Endothelial cell of umbilical vein (primary cell): ENCODE results near the gene BCAS3. TPM values are rescaled to one million over a fixed set of nuclear protein-coding genes. Genes with fewer than 3 reads are reported as not detected.
"Not testable (repeated sequence)": the region's sequence is repeated elsewhere in the genome, so short reads cannot be mapped to it uniquely, and the experiment has no call there.

ENCODE experiments used
- BruUV-seq: library from RNA; stranded (reverse); fragments of 400-500 nt; replicated peaks from 2 replicates; lab custom pipeline; 2021; lab: Mats Ljungman, UMichigan
- CTCF ChIA-PET: fragments of 300-600, 350-600 bp; sonication (Branson Sonifier 250); formaldehyde crosslinking; loops from one replicate; lab custom pipeline; 2021; ENCODE audit warnings: antibody characterized with exemption, inconsistent platforms; lab: Charles Lee
- POLR2A ChIA-PET: fragments of 300-600, 350-600 bp; sonication (Branson Sonifier 250); formaldehyde crosslinking; loops from one replicate; lab custom pipeline; 2021; ENCODE audit warnings: antibody characterized with exemption, inconsistent platforms; lab: Charles Lee
- DNase-seq: peaks from one replicate; pipeline ENCODE4 v3.0.0-alpha.2; 2011; ENCODE audit warnings: low read depth, low spot score
- FAIRE-seq: peaks from 2 replicates; lab custom pipeline; 2011; peaks lifted over from hg19 to GRCh38; lab: Jason Lieb, UNC
- H2AFZ ChIP-seq: 2 replicates; pipeline ENCODE4 v1.6.0; 2012; ENCODE audit warnings: low read depth, low read length, control low read depth, inconsistent platforms
- H3K27ac ChIP-seq: 2 replicates; pipeline ENCODE4 v1.5.1; 2011; ENCODE audit warnings: low read depth, mild to moderate bottlenecking, control low read depth, low read length, moderate library complexity; ENCODE audit not compliant: insufficient read depth
- H3K27me3 ChIP-seq, 2 experiments: 2 replicates each; pipeline versions ENCODE4 v1.6.0 to v1.6.1; 2011; ENCODE audit warnings: low read length in 2 of 2, mixed read lengths in 1 of 2; ENCODE audit not compliant: control insufficient read depth in 2 of 2, insufficient read depth in 2 of 2
- H3K36me3 ChIP-seq, 2 experiments: 2 replicates in 1 of 2; 3 replicates in 1 of 2; pipeline ENCODE4 v1.5.1; 2011; ENCODE audit warnings: low read length in 2 of 2, mild to moderate bottlenecking in 1 of 2, moderate library complexity in 1 of 2; ENCODE audit not compliant: control insufficient read depth in 2 of 2, insufficient read depth in 2 of 2; ENCODE audit errors: extremely low read depth in 1 of 2
- H3K4me1 ChIP-seq: 3 replicates; pipeline ENCODE4 v1.5.1; 2011; ENCODE audit warnings: mild to moderate bottlenecking, low read length; ENCODE audit not compliant: control insufficient read depth, insufficient read depth; ENCODE audit errors: extremely low read depth
- H3K4me2 ChIP-seq: 2 replicates; pipeline ENCODE4 v1.6.1; 2011; ENCODE audit warnings: low read length, control low read depth, mixed read lengths; ENCODE audit not compliant: insufficient read depth
- H3K4me3 ChIP-seq, 3 experiments: fragments of 200-600 bp in 1 of 3; sonication (generic), shearing (Covaris generic) in 1 of 3; replicated peaks in 1 of 3; 2 replicates each; pipeline ENCODE4 v1.5.1; 2011 to 2016; ENCODE audit warnings: control low read depth in 3 of 3, low read length in 3 of 3, mild to moderate bottlenecking in 2 of 3, inconsistent platforms in 1 of 3, low read depth in 1 of 3, moderate library complexity in 1 of 3; ENCODE audit not compliant: insufficient read depth in 1 of 3
- H3K79me2 ChIP-seq: 2 replicates; pipeline ENCODE4 v1.6.0; 2012; ENCODE audit warnings: low read length, inconsistent platforms; ENCODE audit not compliant: control insufficient read depth, insufficient read depth
- H3K9ac ChIP-seq: replicated peaks from 2 replicates; pipeline ENCODE3; 2011; ENCODE audit warnings: low read length, control low read depth; ENCODE audit not compliant: insufficient read depth; ENCODE audit errors: extremely low read depth
- H3K9me1 ChIP-seq: replicated peaks from 3 replicates; pipeline ENCODE4 v1.6.0; 2011; ENCODE audit warnings: mild to moderate bottlenecking, low read length; ENCODE audit not compliant: control insufficient read depth, insufficient read depth; ENCODE audit errors: extremely low read depth
- H3K9me3 ChIP-seq: replicated peaks from 2 replicates; pipeline ENCODE4 v1.5.1; 2012; ENCODE audit warnings: low read length, inconsistent platforms; ENCODE audit not compliant: control insufficient read depth, insufficient read depth
- H4K20me1 ChIP-seq: replicated peaks from 2 replicates; pipeline ENCODE3; 2011; ENCODE audit warnings: mild to moderate bottlenecking, low read length; ENCODE audit not compliant: control insufficient read depth, insufficient read depth; ENCODE audit errors: extremely low read depth
- CTCF ChIP-seq, 2 donors: IDR thresholded peaks; 1 replicate in 1 of 2; 2 replicates in 1 of 2; pipeline ENCODE4 v1.5.1; 2011; ENCODE audit warnings: low read length in 2 of 2, mild to moderate bottlenecking in 2 of 2, moderate library complexity in 2 of 2, control low read depth in 1 of 2, inconsistent platforms in 1 of 2, low read depth in 1 of 2; ENCODE audit not compliant: insufficient read depth in 1 of 2; ENCODE audit errors: extremely low read depth in 1 of 2
- EZH2 ChIP-seq: IDR thresholded peaks from 2 replicates; pipeline ENCODE4 v1.6.1; 2012; ENCODE audit warnings: borderline replicate concordance, low read depth, mild to moderate bottlenecking, moderate library complexity, low read length, inconsistent platforms; ENCODE audit not compliant: severe bottlenecking
- FOS ChIP-seq: IDR thresholded peaks from 2 replicates; pipeline ENCODE4 v1.6.1; 2011; ENCODE audit warnings: mild to moderate bottlenecking, low read length, moderate library complexity, borderline replicate concordance; ENCODE audit not compliant: insufficient read depth
- GATA2 ChIP-seq: IDR thresholded peaks from 2 replicates; pipeline ENCODE4 v1.7.0; 2011; ENCODE audit warnings: low read depth, mild to moderate bottlenecking, moderate library complexity, mixed read lengths, low read length; ENCODE audit not compliant: insufficient read length, insufficient read depth
- JUN ChIP-seq: IDR thresholded peaks from 2 replicates; pipeline ENCODE4 v1.6.1; 2011; ENCODE audit warnings: borderline replicate concordance, low read depth; ENCODE audit not compliant: insufficient read length, insufficient read depth
- MAX ChIP-seq: IDR thresholded peaks from 2 replicates; pipeline ENCODE4 v1.6.1; 2011; ENCODE audit not compliant: insufficient read depth, insufficient read length
- MYC ChIP-seq: IDR thresholded peaks from one replicate; pipeline ENCODE4 v1.6.1; 2011; ENCODE audit warnings: mild to moderate bottlenecking, low read depth, low read length
- POLR2A ChIP-seq: IDR thresholded peaks from 2 replicates; pipeline ENCODE4 v1.6.1; 2012; ENCODE audit warnings: low read depth, mild to moderate bottlenecking, control low read depth, low read length
- POLR2AphosphoS5 ChIP-seq: IDR thresholded peaks from 2 replicates; pipeline ENCODE4 v1.6.1; 2012; ENCODE audit warnings: low read depth, mild to moderate bottlenecking, control low read depth, low read length, moderate library complexity; ENCODE audit not compliant: insufficient read depth
- dilution Hi-C: fragments of 300-500 bp; cut with MboI; formaldehyde crosslinking; loops from one replicate; pipeline ENCODE4 v1.15.0; 2019; ENCODE audit warnings: low sequenced_read_pairs; ENCODE audit not compliant: extremely low pct_ligation_motif_present
- intact Hi-C: fragments of 100-400 bp; cut with micrococcal nuclease; formaldehyde crosslinking; loops from one replicate; pipeline ENCODE4 v1.10.0; 2022
- polyA plus RNA-seq, 4 experiments: library from polyadenylated mRNA; depleted of rRNA in 3 of 4; stranded (reverse) in 3 of 4; unstranded in 1 of 4; fragments of >200 nt; gene quantifications; 2 replicates each; pipeline versions ENCODE4 v1.2.1 to v1.2.3, GENCODE V29; 2011 to 2012; ENCODE audit warnings: missing spikeins in 1 of 4
- total RNA-seq: library from RNA; stranded (reverse); gene quantifications from 2 replicates; pipeline ENCODE4 v1.2.3, GENCODE V29; 2021

Gene BCAS3
- total and polyA plus RNA-seq, 2 donors (not counting 3 experiments of a cell fraction or from before 2014, with no cell fraction given): 8.2 to 16.0 TPM

GRCh38 chr17:60665602-60666001 is 12.0 kb upstream of the BCAS3 start:
- H3K79me2 ChIP-seq: peaks cover 4% of the 10 kb centered on the region
- ChIA-PET POLR2A (no interaction called here), CTCF (no interaction called here)
- DNase-seq (no peak), FAIRE-seq (no peak)
- TF ChIP-seq EZH2 (no peak), CTCF (IDR thresholded peaks at IDR 0.05; ENCODE audit: extremely low read depth in 1 of 2, insufficient read depth in 1 of 2, low read depth in 1 of 2, low read length in 2 of 2) (no peak), MAX (no peak), POLR2AphosphoS5 (no peak), POLR2A (no peak), FOS (no peak), JUN (no peak), MYC (no peak), GATA2 (no peak)
- no peak overlapping the region for H3K27ac ChIP-seq
- peaks cover 2 to 5% of the 10 kb centered on the region in 2 experiments for H3K36me3 ChIP-seq
- no peak overlapping the region for H3K9ac ChIP-seq
- H3K9me3 ChIP-seq: no peaks in the 10 kb centered on the region
- no peaks in the 10 kb centered on the region for H3K4me1 ChIP-seq
- H4K20me1 ChIP-seq: no peaks in the 10 kb centered on the region
- dilution Hi-C loops (no loop called here), intact Hi-C loops (no loop called here)
- no peak overlapping the region for H3K4me3 ChIP-seq
- BruUV-seq: no TSS peak
- H3K4me2 ChIP-seq: no peak overlapping the region
- H2AFZ ChIP-seq: no peak overlapping the region
- no peaks in the 10 kb centered on the region for H3K9me1 ChIP-seq
- H3K27me3 ChIP-seq: no peaks in the 10 kb centered on the region

- H3K9me3 ChIP-seq, H3K4me1 ChIP-seq, H3K4me2 ChIP-seq, CTCF ChIA-PET, H3K79me2 ChIP-seq, H3K27me3 ChIP-seq, dilution Hi-C loops, POLR2A ChIA-PET, DNase-seq, H3K27ac ChIP-seq, H3K36me3 ChIP-seq, H4K20me1 ChIP-seq, H3K9ac ChIP-seq, H3K4me3 ChIP-seq, H2AFZ ChIP-seq, FAIRE-seq, intact Hi-C loops, H3K9me1 ChIP-seq, BruUV-seq: not testable (repeated sequence)
Observed at GRCh38 chr17:60668741-60669140, 8.9 kb upstream of the BCAS3 start.
